Cardiac fibroblast (primary cell): ENCODE results near the gene DRD2.

Experiments used
- DNase-seq, 2 donors: peaks; one replicate each; pipeline versions ENCODE4 v3.0.0 to v3.0.0-alpha.2; 2010; ENCODE audit warnings: low read depth in 2 of 2
- H3K4me3 ChIP-seq, 2 donors: replicated peaks in 1 of 2; 1 replicate in 1 of 2; 2 replicates in 1 of 2; pipeline ENCODE4 v1.5.1; 2011; ENCODE audit warnings: low read depth in 2 of 2, low read length in 2 of 2, mild to moderate bottlenecking in 2 of 2, moderate library complexity in 1 of 2
- TF ChIP-seq, protein P1 (sequence below): IDR thresholded peaks from one replicate; pipeline ENCODE4 v1.5.1; 2011; ENCODE audit warnings: low read depth, mild to moderate bottlenecking, low read length, inconsistent platforms

Gene DRD2

DNA sequence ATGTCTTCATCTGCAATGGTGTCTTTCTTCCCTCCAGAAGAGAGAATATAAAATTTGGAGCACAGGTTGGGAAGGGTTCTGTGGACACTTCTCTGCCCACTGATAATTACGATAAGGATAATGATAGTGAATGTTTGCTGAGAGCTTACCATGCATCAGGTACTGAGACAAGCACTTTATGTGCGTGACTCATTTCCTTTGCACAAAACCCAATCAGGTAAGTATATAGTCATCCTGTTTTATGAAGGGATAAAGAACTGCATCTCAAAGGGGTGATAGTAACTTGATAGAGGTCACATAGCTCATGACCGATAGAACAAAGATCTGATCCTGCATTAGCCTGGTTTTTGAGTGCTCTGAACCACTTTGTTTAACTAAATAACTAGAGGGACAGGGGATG, 9.4 kb downstream of the DRD2 start:
- no peak overlapping the region for H3K4me3 ChIP-seq
- TF ChIP-seq, protein P1, sequence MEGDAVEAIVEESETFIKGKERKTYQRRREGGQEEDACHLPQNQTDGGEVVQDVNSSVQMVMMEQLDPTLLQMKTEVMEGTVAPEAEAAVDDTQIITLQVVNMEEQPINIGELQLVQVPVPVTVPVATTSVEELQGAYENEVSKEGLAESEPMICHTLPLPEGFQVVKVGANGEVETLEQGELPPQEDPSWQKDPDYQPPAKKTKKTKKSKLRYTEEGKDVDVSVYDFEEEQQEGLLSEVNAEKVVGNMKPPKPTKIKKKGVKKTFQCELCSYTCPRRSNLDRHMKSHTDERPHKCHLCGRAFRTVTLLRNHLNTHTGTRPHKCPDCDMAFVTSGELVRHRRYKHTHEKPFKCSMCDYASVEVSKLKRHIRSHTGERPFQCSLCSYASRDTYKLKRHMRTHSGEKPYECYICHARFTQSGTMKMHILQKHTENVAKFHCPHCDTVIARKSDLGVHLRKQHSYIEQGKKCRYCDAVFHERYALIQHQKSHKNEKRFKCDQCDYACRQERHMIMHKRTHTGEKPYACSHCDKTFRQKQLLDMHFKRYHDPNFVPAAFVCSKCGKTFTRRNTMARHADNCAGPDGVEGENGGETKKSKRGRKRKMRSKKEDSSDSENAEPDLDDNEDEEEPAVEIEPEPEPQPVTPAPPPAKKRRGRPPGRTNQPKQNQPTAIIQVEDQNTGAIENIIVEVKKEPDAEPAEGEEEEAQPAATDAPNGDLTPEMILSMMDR: no peak
- DNase-seq: no peak

DNA sequence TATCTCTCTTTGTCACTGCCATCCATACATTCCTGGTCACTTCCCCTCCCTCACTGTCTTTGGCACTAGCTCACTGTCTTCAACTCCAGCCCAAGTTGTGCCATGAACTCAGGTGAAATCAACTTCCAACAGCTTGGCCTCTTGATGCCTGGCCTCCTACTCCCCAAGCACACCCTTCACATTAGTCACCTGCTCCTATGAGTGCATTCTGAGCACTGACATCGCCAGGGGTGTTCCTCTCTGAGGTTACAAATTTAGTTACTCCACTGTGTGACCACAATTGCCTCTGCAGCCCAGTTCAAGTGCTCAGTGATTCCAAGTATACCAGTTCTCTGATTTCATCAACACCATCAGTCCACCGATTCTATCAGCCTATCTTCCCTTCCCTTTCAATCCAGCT, 10.8 kb downstream of the DRD2 start:
- TF ChIP-seq, protein P1: no peak
- H3K4me3 ChIP-seq: no peak overlapping the region
- DNase-seq: no peak

DNA sequence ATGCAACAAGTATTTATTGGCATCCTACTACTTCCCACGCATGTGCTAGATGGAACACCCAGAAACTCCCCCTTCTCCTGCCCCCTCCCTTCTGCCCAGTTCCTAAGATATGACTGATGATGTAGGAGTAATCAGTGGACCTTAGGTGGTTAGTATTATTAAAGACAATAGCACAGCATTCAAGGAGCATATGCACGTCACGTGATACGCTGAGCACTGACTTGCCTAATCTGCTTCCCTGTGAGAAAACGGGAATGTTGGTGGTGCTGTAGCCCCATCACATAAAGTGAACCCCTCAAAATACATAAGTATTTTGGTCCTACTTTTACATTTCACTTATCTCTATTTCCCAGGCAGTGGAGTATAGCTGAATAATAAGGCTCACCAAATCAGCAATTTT, 12.4 kb downstream of the DRD2 start:
- no peak overlapping the region for H3K4me3 ChIP-seq
- TF ChIP-seq, protein P1: no peak
- DNase-seq: no peak

DNA sequence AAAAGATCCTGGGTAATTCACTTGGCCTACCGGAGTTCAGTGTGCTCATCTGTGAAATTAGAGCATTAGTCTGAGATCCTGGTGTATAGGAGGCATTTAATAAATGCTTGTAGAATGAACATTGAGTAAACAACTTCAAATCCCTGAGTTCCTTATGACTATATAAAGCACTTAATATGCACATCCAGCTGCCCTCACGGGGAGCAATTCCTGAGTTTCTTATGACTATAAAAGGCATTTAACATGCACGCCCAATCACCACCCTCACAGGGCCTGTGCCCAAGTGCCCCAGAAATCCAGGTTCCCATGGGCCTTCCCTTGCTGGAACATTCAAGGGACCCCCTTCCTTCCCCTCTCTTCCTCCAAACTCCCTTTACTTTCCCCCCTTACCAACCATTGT, 13.6 kb downstream of the DRD2 start:
- no peak overlapping the region for H3K4me3 ChIP-seq
- TF ChIP-seq, protein P1: no peak
- DNase-seq: no peak

DNA sequence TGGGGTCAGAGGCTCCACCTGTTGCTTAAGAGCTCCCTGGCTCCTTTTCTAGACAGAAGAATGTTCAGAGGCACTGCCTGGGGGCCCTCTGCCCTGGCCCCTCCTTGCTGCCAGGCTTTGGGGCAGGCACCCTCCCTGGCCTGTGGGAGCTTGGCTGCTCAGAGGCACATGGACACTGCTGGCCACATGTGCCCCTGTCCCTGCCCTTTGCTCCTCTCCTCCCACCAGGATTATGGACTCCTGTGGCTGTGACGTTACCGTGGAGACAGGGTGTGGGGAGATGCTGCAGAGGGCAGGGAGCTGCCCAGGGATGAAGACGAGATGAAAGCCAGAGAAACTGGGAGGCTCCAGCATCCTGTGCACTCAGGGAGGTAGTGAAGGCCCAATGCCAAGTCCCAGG, 14.7 kb downstream of the DRD2 start:
- no peak overlapping the region for H3K4me3 ChIP-seq
- TF ChIP-seq, protein P1: no peak
- DNase-seq: no peak

DNA sequence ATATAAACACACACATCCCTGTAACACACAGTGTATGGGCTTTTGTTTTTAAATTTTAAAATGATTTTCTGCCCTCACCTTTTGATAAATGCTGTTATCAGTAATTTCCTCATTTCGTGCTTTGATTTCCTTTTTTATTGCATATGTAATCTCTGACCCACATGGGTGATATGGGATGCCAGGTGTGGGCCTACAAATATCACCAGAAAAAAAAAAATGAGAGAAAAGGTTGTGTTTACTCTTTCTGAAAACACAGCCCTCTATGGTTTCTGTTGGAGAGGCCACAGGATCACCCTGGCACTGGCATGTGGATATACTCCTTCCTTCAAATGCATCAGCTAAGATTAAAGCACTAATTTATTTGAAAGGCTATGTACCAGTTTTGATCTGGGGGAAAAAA, 17.0 kb downstream of the DRD2 start:
- no peak for DNase-seq
- no peak overlapping the region for H3K4me3 ChIP-seq
- TF ChIP-seq, protein P1: no peak

DNA sequence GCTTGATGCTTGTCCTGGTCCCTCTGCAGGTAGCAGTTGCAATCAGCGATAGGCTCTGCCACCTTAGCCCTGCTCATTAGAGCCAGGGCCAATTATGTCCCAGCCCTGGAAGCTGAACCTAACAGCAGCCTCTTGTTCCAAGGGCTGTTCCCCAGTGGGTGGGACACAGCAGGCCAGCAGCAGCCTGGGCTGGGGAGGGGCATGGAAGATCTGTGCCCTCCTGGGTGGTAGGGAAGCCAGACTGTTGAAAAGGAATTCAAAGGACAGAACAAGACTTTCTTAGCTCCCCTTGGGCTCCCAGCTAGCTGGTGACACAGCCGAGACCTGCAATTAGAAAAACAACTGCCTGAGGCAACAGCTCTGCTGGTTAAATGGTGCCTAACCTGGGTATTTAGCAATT, 17.4 kb downstream of the DRD2 start:
- DNase-seq: no peak
- TF ChIP-seq, protein P1: no peak
- no peak overlapping the region for H3K4me3 ChIP-seq
